ENCODE data around the gene PASK. TPM values are rescaled to one million over a fixed set of nuclear protein-coding genes. Genes with fewer than 3 reads are reported as not detected.

The PASK gene
- total RNA-seq, 1 experiment from 2014 or later = 51.6 TPM

DNA sequence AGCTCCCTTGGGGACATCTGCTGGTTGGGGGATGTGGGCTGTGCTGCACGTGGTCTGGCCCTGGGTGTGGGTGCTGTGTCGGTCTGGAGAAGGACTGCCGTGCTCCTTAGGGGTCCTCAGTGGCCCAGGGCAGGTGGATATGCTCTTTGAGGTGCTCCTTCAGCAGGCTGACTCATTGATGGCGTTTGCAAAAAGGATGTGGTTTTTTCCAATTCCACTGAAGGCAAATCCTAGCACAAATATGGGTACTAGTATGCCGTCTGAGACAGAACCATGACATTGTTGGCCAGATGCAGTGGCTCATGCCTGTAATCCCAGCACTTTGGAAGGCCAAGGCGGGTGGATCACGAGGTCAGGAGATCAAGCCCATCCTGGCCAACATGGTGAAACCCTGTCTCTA, 4.3 kb upstream of the PASK start:
- intact Hi-C loops (cut with micrococcal nuclease; ENCODE audit: unreplicated experiment) = no loop called here
- H3K4me1 ChIP-seq (ENCODE audit: control insufficient read depth, insufficient read depth, low read length) = peaks cover 9% of the 10 kb centered on the region
- BruUV-seq (replicated peaks) = no TSS peak
- TF ChIP-seq, protein P1, sequence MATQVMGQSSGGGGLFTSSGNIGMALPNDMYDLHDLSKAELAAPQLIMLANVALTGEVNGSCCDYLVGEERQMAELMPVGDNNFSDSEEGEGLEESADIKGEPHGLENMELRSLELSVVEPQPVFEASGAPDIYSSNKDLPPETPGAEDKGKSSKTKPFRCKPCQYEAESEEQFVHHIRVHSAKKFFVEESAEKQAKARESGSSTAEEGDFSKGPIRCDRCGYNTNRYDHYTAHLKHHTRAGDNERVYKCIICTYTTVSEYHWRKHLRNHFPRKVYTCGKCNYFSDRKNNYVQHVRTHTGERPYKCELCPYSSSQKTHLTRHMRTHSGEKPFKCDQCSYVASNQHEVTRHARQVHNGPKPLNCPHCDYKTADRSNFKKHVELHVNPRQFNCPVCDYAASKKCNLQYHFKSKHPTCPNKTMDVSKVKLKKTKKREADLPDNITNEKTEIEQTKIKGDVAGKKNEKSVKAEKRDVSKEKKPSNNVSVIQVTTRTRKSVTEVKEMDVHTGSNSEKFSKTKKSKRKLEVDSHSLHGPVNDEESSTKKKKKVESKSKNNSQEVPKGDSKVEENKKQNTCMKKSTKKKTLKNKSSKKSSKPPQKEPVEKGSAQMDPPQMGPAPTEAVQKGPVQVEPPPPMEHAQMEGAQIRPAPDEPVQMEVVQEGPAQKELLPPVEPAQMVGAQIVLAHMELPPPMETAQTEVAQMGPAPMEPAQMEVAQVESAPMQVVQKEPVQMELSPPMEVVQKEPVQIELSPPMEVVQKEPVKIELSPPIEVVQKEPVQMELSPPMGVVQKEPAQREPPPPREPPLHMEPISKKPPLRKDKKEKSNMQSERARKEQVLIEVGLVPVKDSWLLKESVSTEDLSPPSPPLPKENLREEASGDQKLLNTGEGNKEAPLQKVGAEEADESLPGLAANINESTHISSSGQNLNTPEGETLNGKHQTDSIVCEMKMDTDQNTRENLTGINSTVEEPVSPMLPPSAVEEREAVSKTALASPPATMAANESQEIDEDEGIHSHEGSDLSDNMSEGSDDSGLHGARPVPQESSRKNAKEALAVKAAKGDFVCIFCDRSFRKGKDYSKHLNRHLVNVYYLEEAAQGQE (IDR thresholded peaks at IDR 0.05; ENCODE audit: insufficient read depth in 1 of 2, low read depth in 2 of 2, low read length in 1 of 2) = no peak
- TF ChIP-seq TCF7L2 (IDR thresholded peaks at IDR 0.05; ENCODE audit: low read depth, low read length) (no peak), POLR2AphosphoS5 (IDR thresholded peaks at IDR 0.05; ENCODE audit: low read depth, low read length) (no peak), SIN3A (IDR thresholded peaks at IDR 0.05; ENCODE audit: borderline replicate concordance, insufficient read depth, low read depth, low read length) (no peak)
- TF ChIP-seq, protein P2, sequence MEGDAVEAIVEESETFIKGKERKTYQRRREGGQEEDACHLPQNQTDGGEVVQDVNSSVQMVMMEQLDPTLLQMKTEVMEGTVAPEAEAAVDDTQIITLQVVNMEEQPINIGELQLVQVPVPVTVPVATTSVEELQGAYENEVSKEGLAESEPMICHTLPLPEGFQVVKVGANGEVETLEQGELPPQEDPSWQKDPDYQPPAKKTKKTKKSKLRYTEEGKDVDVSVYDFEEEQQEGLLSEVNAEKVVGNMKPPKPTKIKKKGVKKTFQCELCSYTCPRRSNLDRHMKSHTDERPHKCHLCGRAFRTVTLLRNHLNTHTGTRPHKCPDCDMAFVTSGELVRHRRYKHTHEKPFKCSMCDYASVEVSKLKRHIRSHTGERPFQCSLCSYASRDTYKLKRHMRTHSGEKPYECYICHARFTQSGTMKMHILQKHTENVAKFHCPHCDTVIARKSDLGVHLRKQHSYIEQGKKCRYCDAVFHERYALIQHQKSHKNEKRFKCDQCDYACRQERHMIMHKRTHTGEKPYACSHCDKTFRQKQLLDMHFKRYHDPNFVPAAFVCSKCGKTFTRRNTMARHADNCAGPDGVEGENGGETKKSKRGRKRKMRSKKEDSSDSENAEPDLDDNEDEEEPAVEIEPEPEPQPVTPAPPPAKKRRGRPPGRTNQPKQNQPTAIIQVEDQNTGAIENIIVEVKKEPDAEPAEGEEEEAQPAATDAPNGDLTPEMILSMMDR (IDR thresholded peaks at IDR 0.05) = no peak
- H3K4me3 ChIP-seq (ENCODE audit: low read depth in 2 of 2, low read length in 2 of 2) = no peak overlapping the region
- H3K27me3 ChIP-seq (ENCODE audit: control insufficient read depth, insufficient read depth, low read length) = no peaks in the 10 kb centered on the region
- no peaks in the 10 kb centered on the region for H3K9me3 ChIP-seq (ENCODE audit: control insufficient read depth, insufficient read depth, low read depth, low read length)
- in situ Hi-C loops (cut with HindIII; ENCODE audit: low pct_unique_long_range_greater_than_20kb, low sequenced_read_pairs) = no loop called here
- POLR2A ChIA-PET = no interaction called here
- CTCF ChIA-PET = no interaction called here
- DNase-seq (ENCODE audit: low read depth, low spot score) = no peak
- H3K36me3 ChIP-seq (ENCODE audit: control insufficient read depth, insufficient read depth, low read length) = peaks cover 4% of the 10 kb centered on the region; the same call in 1 of the 2 replicates
- H3K27ac ChIP-seq (ENCODE audit: low read length) = no peak overlapping the region
- no peak for ATAC-seq

- intact Hi-C loops (cut with micrococcal nuclease; ENCODE audit: unreplicated experiment) = no loop called here
- ChIA-PET CTCF (no interaction called here), POLR2A (no interaction called here)
- Histone ChIP-seq H3K4me3 (ENCODE audit: low read depth in 2 of 2, low read length in 2 of 2) (no peak overlapping the region), H3K27ac (ENCODE audit: low read length) (no peak overlapping the region), H3K4me1 (ENCODE audit: control insufficient read depth, insufficient read depth, low read length) (peaks cover 16% of the 10 kb centered on the region), H3K36me3 (ENCODE audit: control insufficient read depth, insufficient read depth, low read length) (peaks cover 5% of the 10 kb centered on the region; the same call in 1 of the 2 replicates), H3K9me3 (ENCODE audit: control insufficient read depth, insufficient read depth, low read depth, low read length) (no peaks in the 10 kb centered on the region), H3K27me3 (ENCODE audit: control insufficient read depth, insufficient read depth, low read length) (no peaks in the 10 kb centered on the region)
- BruUV-seq (replicated peaks) = no TSS peak
- TF ChIP-seq, protein P2 (IDR thresholded peaks at IDR 0.05) = no peak
- TF ChIP-seq, protein P1 (IDR thresholded peaks at IDR 0.05; ENCODE audit: insufficient read depth in 1 of 2, low read depth in 2 of 2, low read length in 1 of 2) = no peak
- TF ChIP-seq SIN3A (IDR thresholded peaks at IDR 0.05; ENCODE audit: borderline replicate concordance, insufficient read depth, low read depth, low read length) (no peak), POLR2AphosphoS5 (IDR thresholded peaks at IDR 0.05; ENCODE audit: low read depth, low read length) (no peak), TCF7L2 (IDR thresholded peaks at IDR 0.05; ENCODE audit: low read depth, low read length) (no peak)
- ATAC-seq (no peak), DNase-seq (ENCODE audit: low read depth, low spot score) (no peak)
- in situ Hi-C loops (cut with HindIII; ENCODE audit: low pct_unique_long_range_greater_than_20kb, low sequenced_read_pairs) = no loop called here
Observed at GRCh38 chr2:241151934-241152660, 2.8 kb upstream of the PASK start.
